Progenitor cell of endocrine pancreas (in vitro differentiated cells): Measurements from ENCODE around the gene NUDT3. TPM values are rescaled to one million over a fixed set of nuclear protein-coding genes. Genes with fewer than 3 reads are reported as not detected.
"Not testable (repeated sequence)": the region's sequence is repeated elsewhere in the genome, so short reads cannot be mapped to it uniquely, and the experiment has no call there.

ENCODE experiments used
- DNase-seq: peaks from one replicate; pipeline ENCODE4 v3.0.0; 2021; ENCODE audit warnings: low spot score; ENCODE audit not compliant: unreplicated experiment
- H3K27ac Mint-ChIP-seq: 2 replicates; pipeline ENCODE4 v1.8.0; 2021; ENCODE audit warnings: mild to moderate bottlenecking, moderate library complexity, mixed read lengths
- H3K27me3 Mint-ChIP-seq: 2 replicates; pipeline ENCODE4 v1.8.0; 2021; ENCODE audit warnings: mixed read lengths
- H3K36me3 Mint-ChIP-seq: 2 replicates; pipeline ENCODE4 v1.8.0; 2022; ENCODE audit warnings: mixed read lengths; ENCODE audit not compliant: insufficient read depth
- H3K4me1 Mint-ChIP-seq: 2 replicates; pipeline ENCODE4 v1.8.0; 2021; ENCODE audit warnings: low read depth, mixed read lengths
- H3K4me3 Mint-ChIP-seq: 2 replicates; pipeline ENCODE4 v1.8.0; 2021; ENCODE audit warnings: low read depth, mild to moderate bottlenecking, moderate library complexity, mixed read lengths
- H3K9me3 Mint-ChIP-seq: 2 replicates; pipeline ENCODE4 v1.8.0; 2021; ENCODE audit warnings: low read depth, mixed read lengths
- CTCF ChIP-seq: fragments of 200-600 bp; sonication (generic); IDR thresholded peaks from one replicate; pipeline ENCODE4 v1.5.0; 2021; ENCODE audit warnings: antibody characterized with exemption, mild to moderate bottlenecking; ENCODE audit not compliant: unreplicated experiment
- total RNA-seq: library from RNA; stranded (reverse); gene quantifications from 2 replicates; pipeline ENCODE4 v1.2.1, GENCODE V29; 2021

The NUDT3 gene
- total RNA-seq, 1 donor from 2014 or later = 20.6 TPM

DNA sequence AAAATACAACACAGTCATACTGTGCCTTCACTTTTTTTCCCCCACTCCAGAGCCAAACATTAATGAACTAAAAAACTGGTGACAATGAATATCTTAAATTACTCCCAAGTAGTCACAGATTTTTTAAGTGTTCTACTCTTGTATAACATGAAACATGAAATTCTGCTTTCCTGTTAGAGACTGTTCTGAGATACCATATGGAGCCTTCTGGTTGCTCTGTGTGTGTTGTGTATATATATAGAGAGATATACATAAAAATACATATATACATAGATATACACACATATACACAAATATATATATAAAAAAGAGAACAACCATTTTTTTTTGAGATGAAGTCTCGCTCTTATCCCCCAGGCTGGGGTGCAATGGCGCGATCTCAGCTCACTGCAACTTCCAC lies 63.5 kb downstream of the NUDT3 start:
- Mint-ChIP-seq H3K4me1 (peaks cover under 1% of the 10 kb centered on the region), H3K4me3 (no peak overlapping the region), H3K9me3 (no peaks in the 10 kb centered on the region), H3K27ac (no peak overlapping the region), H3K36me3 (peaks cover 7% of the 10 kb centered on the region), H3K27me3 (no peaks in the 10 kb centered on the region)
- DNase-seq = no peak
- TF ChIP-seq CTCF = no peak

DNA sequence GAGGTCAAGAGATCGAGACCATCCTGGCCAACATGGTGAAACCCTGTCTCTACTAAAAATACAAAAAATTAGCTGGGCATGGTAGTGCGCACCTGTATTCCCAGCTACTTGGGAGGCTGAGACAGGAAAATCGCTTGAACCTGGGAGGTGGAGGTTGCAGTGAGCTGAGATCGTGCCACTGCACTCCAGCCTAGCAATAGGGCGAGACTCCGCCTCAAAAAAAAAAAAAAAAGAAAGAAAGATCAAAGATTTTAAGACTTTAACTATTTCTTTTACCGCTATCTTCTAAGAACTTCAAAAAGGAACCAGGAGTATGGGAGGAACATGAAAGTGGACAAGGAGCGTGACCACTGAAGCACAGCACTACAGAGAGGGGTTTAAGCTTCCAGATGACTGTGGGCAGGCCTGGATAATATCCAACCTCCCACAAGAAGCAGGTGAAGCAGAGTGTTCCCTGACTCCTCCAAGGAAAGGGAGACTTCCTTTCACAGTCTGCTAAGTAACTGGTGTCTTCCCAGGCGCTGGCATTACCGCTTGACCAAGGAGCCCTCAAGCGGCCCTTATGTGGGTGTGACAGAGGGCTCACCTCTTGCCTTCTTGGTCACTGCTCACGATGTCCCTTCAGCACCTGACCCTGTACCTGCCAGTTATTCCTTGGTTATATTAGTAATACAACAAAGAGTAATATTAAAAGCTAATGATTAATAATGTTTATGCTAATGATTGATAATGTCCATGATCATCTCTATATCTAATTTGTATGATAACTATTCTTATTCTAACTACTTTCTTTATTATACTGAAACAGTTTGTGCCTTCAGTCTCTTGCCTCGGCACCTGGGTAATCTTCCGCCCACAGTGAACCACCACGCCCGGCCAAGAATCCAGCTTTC lies 64.9 kb downstream of the NUDT3 start:
- not testable (repeated sequence) for H3K36me3 Mint-ChIP-seq, H3K27me3 Mint-ChIP-seq, H3K9me3 Mint-ChIP-seq, H3K4me3 Mint-ChIP-seq, DNase-seq, H3K4me1 Mint-ChIP-seq
- peak overlapping the region; percentile 64 for H3K27ac Mint-ChIP-seq

DNA sequence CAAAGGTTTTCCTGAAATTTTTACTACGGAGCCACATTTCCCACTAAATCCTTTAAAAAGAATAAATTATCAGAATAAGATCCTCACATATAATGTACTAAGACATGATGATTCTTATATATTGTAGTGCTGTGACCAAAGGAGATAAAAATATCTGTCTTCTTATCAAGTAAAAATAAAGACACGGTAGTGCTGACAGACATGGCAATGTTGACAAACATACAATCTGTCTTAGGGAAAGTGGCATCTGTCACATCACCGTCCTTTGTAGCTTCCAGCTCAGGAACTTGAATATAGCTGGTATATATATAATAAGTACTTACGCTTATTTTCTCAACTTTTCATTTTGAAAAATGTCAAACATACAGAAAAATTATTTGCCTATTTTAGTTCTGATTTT lies 66.8 kb downstream of the NUDT3 start:
- Mint-ChIP-seq H3K36me3 (peaks cover 8% of the 10 kb centered on the region), H3K4me1 (no peaks in the 10 kb centered on the region), H3K4me3 (no peak overlapping the region), H3K27me3 (no peaks in the 10 kb centered on the region), H3K9me3 (no peaks in the 10 kb centered on the region), H3K27ac (no peak overlapping the region)
- DNase-seq = no peak
- TF ChIP-seq CTCF = no peak

GRCh38 chr6:34324738-34325444 lies 67.6 kb downstream of the NUDT3 start:
- Mint-ChIP-seq H3K27me3 (no peaks in the 10 kb centered on the region), H3K4me3 (no peak overlapping the region), H3K4me1 (peaks cover 1% of the 10 kb centered on the region), H3K9me3 (no peaks in the 10 kb centered on the region), H3K36me3 (peaks cover 6% of the 10 kb centered on the region), H3K27ac (no peak overlapping the region)
- no peak for TF ChIP-seq CTCF
- no peak for DNase-seq

- not testable (repeated sequence) for H3K27me3 Mint-ChIP-seq, H3K4me1 Mint-ChIP-seq, DNase-seq, H3K4me3 Mint-ChIP-seq, H3K36me3 Mint-ChIP-seq, H3K27ac Mint-ChIP-seq, H3K9me3 Mint-ChIP-seq
These were observed 68.2 kb downstream of the NUDT3 start for GRCh38 chr6:34324221-34324620.

DNA sequence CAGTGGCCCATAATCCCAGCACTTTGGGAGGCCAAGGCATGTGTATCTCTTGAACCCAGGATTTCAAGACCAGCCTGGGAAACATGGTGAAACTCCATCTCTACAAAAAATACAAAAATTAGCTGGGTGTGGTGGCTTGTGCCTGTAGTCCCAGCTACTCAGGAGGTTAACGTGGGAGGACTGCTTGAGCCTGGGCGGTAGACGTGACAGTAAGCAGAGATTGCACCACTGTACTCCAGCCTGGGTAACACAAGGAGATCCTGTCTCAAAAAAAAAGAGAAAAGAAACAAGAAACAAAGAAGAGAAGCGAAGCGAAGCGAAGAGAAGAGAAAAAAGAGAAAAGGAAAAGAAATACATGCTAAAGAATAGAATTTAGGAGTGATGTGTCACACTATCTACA lies 69.2 kb downstream of the NUDT3 start:
- TF ChIP-seq CTCF = no peak
- H3K27me3 Mint-ChIP-seq = no peaks in the 10 kb centered on the region
- peaks cover 6% of the 10 kb centered on the region for H3K36me3 Mint-ChIP-seq
- H3K9me3 Mint-ChIP-seq = no peaks in the 10 kb centered on the region
- H3K4me3 Mint-ChIP-seq = no peak overlapping the region
- peaks cover 8% of the 10 kb centered on the region for H3K4me1 Mint-ChIP-seq
- H3K27ac Mint-ChIP-seq = no peak overlapping the region
- DNase-seq = no peak
